Activated naive CD4-positive, alpha-beta T cell treated with anti-CD3 and anti-CD28 coated beads, Interleukin-2, amount 10 ng/mL, durations not matched to agents 7 days and 5 days (primary cell): Measurements from ENCODE around the gene GPR35.
"Not testable (repeated sequence)": the region's sequence is repeated elsewhere in the genome, so short reads cannot be mapped to it uniquely, and the experiment has no call there.

Experiments used
- CTCF ChIA-PET: fragments of 350-600 bp; sonication (Branson Sonifier 250); formaldehyde crosslinking; loops from one replicate; lab custom pipeline; 2021; ENCODE audit warnings: antibody characterized with exemption; lab: Charles Lee
- DNase-seq: peaks from one replicate; pipeline ENCODE4 v3.0.0-alpha.2; 2020
- H3K27ac Mint-ChIP-seq: one replicate; pipeline ENCODE4 v1.8.0; 2021; ENCODE audit warnings: mild to moderate bottlenecking, moderate library complexity, mixed read lengths
- H3K27me3 Mint-ChIP-seq: one replicate; pipeline ENCODE4 v1.8.0; 2021; ENCODE audit warnings: mild to moderate bottlenecking, mixed read lengths
- H3K36me3 Mint-ChIP-seq: one replicate; pipeline ENCODE4 v1.8.0; 2021; ENCODE audit warnings: mixed read lengths
- H3K4me1 Mint-ChIP-seq: one replicate; pipeline ENCODE4 v1.8.0; 2021; ENCODE audit warnings: mixed read lengths
- H3K4me3 Mint-ChIP-seq: one replicate; pipeline ENCODE4 v1.8.0; 2021; ENCODE audit warnings: mild to moderate bottlenecking, moderate library complexity, mixed read lengths
- H3K9me3 Mint-ChIP-seq: one replicate; pipeline ENCODE4 v1.8.0; 2021; ENCODE audit warnings: mixed read lengths

GPR35 gene

GRCh38 chr2:240672076-240672700, 46.9 kb downstream of the GPR35 start:
- Mint-ChIP-seq H3K27ac (no peak overlapping the region), H3K9me3 (no peaks in the 10 kb centered on the region), H3K4me3 (no peak overlapping the region), H3K27me3 (peaks cover 56% of the 10 kb centered on the region), H3K36me3 (no peaks in the 10 kb centered on the region), H3K4me1 (no peaks in the 10 kb centered on the region)
- no peak for DNase-seq
- CTCF ChIA-PET = interaction anchor here (0.6 to 1.4 kb wide), 2 partner anchors 8 to 103 kb away, joined by 3 read pairs; no protein-coding TSS in a partner anchor

- DNase-seq = no peak
- Mint-ChIP-seq H3K9me3 (no peaks in the 10 kb centered on the region), H3K36me3 (no peaks in the 10 kb centered on the region), H3K4me3 (no peak overlapping the region), H3K27me3 (peaks cover 56% of the 10 kb centered on the region), H3K4me1 (no peaks in the 10 kb centered on the region), H3K27ac (no peak overlapping the region)
- CTCF ChIA-PET = interaction anchor here (0.6 to 1.4 kb wide), 2 partner anchors 9 to 103 kb away, joined by 3 read pairs; no protein-coding TSS in a partner anchor
Measured at GRCh38 chr2:240672701-240673190, 47.5 kb downstream of the GPR35 start.

GRCh38 chr2:240674461-240675184, 49.3 kb downstream of the GPR35 start:
- not testable (repeated sequence) for H3K27ac Mint-ChIP-seq

GRCh38 chr2:240675345-240675744, 50.1 kb downstream of the GPR35 start:
- peaks cover 43% of the 10 kb centered on the region for H3K27me3 Mint-ChIP-seq
- H3K4me1 Mint-ChIP-seq, H3K9me3 Mint-ChIP-seq, DNase-seq, CTCF ChIA-PET, H3K36me3 Mint-ChIP-seq, H3K4me3 Mint-ChIP-seq, H3K27ac Mint-ChIP-seq: not testable (repeated sequence)

More at GRCh38 chr2:240674461-240675184, 49.3 kb downstream of the GPR35 start:
- H3K9me3 Mint-ChIP-seq, DNase-seq, CTCF ChIA-PET, H3K4me3 Mint-ChIP-seq, H3K4me1 Mint-ChIP-seq, H3K36me3 Mint-ChIP-seq: not testable (repeated sequence)
- peaks cover 51% of the 10 kb centered on the region for H3K27me3 Mint-ChIP-seq

- DNase-seq, H3K36me3 Mint-ChIP-seq, H3K4me1 Mint-ChIP-seq, H3K9me3 Mint-ChIP-seq, H3K4me3 Mint-ChIP-seq, H3K27ac Mint-ChIP-seq, CTCF ChIA-PET: not testable (repeated sequence)
- peaks cover 19% of the 10 kb centered on the region for H3K27me3 Mint-ChIP-seq
Measured at GRCh38 chr2:240678043-240678442, 52.8 kb downstream of the GPR35 start.

- CTCF ChIA-PET, H3K4me3 Mint-ChIP-seq: not testable (repeated sequence)
Measured at GRCh38 chr2:240678909-240679308, 53.6 kb downstream of the GPR35 start.

GRCh38 chr2:240680185-240680584, 54.9 kb downstream of the GPR35 start:
- H3K27ac Mint-ChIP-seq, H3K9me3 Mint-ChIP-seq, H3K4me3 Mint-ChIP-seq, H3K36me3 Mint-ChIP-seq, DNase-seq, H3K4me1 Mint-ChIP-seq, CTCF ChIA-PET: not testable (repeated sequence)
- H3K27me3 Mint-ChIP-seq = peaks cover 13% of the 10 kb centered on the region

More at GRCh38 chr2:240678909-240679308, 53.6 kb downstream of the GPR35 start:
- H3K4me1 Mint-ChIP-seq, DNase-seq, H3K27ac Mint-ChIP-seq, H3K9me3 Mint-ChIP-seq, H3K36me3 Mint-ChIP-seq: not testable (repeated sequence)
- peaks cover 12% of the 10 kb centered on the region for H3K27me3 Mint-ChIP-seq
